NCI-H1417 (cell line): ENCODE data around the gene CLPX.
A peak's percentile ranks its signal among the peaks of the same experiment; 100 is the strongest.
"Not testable (repeated sequence)": the region's sequence is repeated elsewhere in the genome, so short reads cannot be mapped to it uniquely, and the experiment has no call there.

Experiments
- DNase-seq, 3 experiments: peaks; one replicate each; lab custom pipeline; 2025; lab: John Stamatoyannopoulos, UW

Gene CLPX

DNA sequence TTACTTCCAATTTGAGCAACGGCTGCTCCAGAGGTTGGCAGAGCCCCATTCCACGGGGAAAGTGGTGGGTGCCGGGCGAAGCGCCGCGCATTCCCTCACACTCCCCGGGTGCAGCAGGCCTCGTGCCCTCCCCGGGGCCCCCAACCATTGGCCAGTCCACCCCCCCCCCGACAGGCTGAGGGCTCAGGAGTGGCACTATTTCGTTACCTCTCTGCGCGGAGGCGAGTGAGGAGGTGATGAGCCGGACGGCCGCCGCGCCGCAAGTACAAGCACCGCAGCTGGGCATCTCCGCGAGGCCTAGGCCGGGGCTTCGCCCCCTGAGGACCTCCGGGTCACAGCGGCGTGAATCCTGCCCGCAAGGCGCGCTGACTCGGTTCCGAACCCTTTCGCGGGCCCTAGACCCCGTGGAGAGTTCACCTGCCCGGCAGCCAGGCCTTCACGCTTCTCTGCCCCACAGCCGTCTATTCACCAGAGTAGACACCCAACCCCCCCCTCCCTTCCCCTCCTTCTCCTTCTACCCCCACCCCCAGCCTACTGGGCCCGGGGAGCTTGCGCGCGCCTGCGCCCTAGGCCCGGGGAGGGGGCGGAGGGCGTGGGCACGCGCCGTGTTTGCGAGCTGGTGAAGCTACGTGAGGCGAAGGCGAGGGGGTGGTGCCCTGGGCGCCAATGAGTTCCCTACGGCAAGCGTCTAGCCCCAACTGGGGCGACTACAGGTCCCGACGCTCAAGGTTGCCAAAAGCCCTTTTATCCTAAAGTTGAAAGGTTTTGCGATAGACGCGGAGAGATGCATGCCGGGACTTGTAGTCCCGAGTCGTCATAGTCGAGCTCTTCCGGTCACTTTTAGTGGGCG, at the start of gene CLPX:
TSS of gene CLPX (minus strand) at position 475 of the 850 bp plus-strand sequence. CDS start at position 286, 189 bp downstream.
- DNase-seq = peak; percentile 80 to 98 (median 98)

GRCh38 chr15:65233696-65234095, 48.6 kb upstream of the CLPX start:
- no peak for DNase-seq

DNA sequence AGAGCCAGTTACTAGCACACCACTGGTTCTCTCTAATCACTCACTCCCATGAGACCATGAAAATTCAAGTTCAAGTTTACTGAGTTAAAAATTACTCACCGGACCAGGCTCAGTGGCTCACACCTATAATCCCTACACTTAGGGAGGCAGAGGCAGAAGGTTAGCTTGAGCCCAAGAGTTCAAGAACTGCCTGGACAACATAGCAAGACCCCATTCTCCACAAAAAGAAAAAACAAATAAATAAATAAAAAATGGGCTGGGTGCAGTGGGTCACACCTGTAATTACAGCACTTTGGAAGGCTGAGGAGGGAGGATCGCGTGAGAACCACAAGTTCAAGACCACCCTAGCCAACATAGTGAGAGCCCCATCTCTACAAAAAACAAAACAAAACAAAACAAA, 47.4 kb upstream of the CLPX start:
- DNase-seq = no peak

DNA sequence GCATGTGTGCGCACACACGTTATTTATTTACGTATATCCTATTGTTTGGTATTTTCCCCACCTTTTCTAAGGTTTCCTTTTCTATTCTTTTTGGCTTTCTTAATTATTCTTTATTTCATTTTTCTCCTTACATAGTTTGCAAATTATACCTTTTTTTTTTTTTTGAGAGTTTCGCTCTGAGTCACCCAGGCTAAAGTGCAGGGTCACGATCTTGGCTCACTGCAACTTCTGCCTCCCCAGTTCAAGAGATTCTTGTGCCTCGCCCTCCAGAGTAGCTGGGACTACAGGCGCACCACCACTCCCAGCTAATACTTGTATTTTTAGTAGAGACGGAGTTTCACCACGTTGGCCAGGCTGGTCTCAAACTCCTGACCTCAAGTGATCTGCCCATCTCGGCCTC, 46.2 kb upstream of the CLPX start:
- DNase-seq = no peak

DNA sequence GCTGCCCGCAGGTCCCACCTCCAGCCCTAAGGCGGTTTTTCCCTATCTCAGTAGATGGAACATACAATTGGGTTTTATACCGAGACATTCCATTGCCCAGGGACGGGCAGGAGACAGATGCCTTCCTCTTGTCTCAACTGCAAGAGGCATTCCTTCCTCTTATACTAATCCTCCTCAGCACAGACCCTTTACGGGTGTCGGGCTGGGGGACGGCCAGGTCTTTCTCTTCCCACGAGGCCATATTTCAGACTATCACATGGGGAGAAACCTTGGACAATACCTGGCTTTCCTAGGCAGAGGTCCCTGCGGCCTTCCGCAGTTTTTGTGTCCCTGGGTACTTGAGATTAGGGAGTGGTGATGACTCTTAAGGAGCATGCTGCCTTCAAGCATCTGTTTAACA, 41.8 kb upstream of the CLPX start:
- DNase-seq = not testable (repeated sequence)

- DNase-seq = no peak
Observed at GRCh38 chr15:65226221-65226620, 41.1 kb upstream of the CLPX start.

DNA sequence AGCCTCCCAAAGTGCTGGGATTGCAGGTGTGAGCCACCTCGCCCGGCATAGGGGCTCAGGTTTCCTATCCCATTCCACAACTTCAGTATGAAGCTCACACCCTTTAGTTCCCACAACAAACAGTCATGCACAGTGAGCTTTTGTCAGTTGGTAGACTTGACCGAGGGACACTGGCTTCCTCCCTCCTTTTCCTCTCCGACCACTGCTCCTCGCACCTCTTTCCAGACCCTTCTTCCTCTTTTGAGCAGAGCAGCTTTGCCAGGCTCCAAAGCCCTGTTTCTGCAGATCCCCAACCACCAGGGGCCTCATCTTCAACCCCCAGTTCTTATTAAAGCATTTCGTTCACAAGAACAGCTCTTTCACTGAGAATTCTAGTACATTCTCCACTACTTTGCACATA, 38.9 kb upstream of the CLPX start:
- no peak for DNase-seq

DNA sequence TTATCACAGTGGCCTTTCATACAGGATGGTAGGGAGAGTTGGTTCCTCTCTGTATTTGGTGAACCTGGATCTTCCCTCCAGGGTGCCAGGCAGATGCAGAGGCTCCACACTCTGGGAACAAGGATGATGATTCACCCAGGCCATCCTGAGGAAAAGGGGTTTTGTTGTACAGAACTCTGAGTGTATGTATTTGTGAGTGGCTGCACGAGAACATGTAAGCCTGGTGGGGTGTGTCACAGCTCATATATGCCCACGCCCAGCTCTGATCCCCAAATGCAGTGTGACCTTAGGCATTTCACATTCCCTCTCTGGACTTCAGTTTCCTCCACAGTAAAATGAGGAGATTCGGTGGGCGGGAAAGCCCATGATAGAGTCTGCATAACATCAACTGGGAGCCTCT, 37.7 kb upstream of the CLPX start:
- DNase-seq = no peak

- DNase-seq = no peak
Observed at GRCh38 chr15:65221697-65222096, 36.6 kb upstream of the CLPX start.

DNA sequence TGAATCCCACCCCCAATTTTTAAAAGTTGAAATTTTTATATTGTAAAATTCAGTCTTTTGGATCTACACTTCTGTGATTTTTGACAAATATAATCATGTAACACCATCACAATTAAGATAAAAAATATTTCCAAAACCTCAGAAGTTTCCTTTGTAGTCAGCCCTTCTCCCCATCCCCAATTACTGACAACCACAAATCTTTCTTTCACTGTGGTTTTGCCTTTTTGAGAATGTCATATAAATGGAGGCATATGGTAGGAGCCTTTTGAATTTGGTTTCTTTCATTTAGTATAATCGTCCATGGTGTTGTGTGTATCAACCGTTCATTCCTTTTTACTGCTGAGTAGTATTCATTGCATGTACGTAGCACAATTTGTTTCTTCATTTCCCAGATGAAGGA, 34.0 kb upstream of the CLPX start:
- no peak for DNase-seq

DNA sequence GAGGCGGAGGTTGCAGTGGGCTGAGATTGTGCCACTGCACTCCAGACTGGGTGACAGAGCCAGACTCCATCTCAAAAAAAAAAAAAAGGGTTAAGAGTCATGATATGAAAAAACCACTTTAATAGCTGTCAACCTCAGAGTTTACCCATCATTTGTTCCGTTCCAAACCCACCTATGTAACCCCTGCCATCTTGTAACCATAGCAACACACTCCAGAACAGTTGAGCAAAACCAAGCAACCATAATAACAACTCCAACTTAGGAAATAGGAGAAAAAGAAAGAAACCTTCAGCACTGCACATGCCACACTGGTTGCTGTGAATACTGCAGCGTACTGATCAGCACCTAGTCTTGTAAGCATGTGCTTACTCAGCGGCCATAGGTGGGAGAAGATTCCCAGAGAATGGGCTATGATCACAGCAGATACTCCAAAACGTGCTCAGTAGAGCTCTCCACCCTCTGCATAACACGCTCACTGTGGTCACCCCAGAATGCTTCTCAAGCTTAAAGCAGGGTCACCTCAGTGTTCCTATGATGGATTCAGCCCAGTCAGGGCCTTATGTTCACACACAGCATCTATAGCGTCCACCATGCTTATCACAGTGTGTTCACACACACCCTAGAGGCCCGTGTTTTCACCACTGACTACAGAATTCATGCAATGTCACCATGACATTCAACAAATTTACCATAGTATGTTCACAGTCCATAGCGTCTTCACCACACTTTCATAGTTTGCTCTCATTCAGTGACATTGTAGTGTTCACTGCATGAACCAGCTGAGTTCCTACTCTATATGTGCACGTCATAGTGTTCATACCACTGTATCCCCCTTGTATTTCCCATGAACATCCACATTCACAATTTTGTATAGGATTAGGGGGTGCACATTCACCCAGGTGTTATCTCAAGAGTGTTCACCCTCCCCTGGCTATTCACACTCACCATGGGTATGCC, 32.7 kb upstream of the CLPX start:
- no peak for DNase-seq

GRCh38 chr15:65215496-65215895, 30.4 kb upstream of the CLPX start:
- DNase-seq = no peak

DNA sequence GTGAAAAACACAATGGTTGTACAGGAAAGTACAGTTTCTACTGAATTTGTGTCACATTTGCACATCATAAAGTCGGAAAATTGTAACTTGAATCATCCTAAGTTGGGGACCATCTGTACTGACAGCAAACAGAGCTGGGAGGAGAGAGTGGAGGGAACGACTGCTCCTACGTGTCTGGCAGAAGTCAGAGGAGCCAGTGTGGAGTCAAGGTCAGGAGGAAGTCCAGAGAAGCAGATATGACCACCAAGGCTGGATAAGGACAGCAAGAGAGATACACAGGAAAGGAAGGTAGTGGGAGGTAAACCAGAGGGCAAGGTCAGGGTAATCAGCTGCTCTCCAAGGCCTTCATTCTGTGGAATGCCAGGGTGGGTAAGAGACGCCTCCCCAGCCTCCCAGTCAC, 28.9 kb upstream of the CLPX start:
- no peak for DNase-seq

DNA sequence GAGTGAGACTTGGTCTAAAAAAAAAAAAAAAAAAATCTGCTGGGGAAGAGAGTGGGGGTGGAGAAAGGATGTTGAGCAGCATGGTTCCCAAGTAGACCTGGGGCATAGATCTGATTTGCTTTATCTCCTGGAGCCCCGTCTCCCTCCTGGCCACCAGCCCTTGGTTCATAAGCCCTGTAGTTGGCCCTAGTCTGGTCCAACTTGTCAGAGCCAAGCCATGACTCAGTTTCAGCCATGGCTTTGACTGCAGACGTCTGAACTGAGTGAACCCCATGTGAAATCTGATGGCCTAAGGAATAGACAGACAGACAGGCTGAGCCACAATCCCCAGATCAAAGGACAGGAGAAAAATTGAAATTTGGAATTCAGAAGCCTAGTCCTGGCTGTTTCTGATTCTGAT, 28.1 kb upstream of the CLPX start:
- no peak for DNase-seq

GRCh38 chr15:65212097-65212496, 27.0 kb upstream of the CLPX start:
- no peak for DNase-seq

DNA sequence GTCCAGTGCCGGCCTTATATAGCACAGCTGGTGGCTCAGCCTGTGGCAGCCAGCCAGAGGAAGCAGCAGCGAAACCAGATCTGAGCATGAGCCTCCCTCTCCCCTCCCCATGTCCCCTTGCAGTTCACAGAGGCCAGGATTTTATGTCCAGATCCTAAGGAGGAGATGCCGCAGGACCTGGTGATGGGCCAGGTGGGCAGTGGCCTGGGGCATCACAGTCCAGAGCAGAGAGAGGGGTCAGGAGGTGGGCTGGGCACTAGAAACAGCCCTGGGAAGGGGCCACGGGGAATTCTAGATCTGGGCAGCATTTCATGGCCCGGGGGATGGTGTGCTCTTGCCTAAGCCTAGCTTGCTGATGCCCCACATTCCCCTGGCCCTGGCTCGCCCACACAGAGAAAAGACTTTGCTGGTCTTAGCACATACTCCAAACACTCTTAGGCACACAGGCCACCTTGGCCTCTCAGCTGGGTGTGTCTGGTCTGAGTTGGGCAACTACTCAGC, 26.4 kb upstream of the CLPX start:
- DNase-seq = peak in 1 of 3 experiments; percentile 22

DNA sequence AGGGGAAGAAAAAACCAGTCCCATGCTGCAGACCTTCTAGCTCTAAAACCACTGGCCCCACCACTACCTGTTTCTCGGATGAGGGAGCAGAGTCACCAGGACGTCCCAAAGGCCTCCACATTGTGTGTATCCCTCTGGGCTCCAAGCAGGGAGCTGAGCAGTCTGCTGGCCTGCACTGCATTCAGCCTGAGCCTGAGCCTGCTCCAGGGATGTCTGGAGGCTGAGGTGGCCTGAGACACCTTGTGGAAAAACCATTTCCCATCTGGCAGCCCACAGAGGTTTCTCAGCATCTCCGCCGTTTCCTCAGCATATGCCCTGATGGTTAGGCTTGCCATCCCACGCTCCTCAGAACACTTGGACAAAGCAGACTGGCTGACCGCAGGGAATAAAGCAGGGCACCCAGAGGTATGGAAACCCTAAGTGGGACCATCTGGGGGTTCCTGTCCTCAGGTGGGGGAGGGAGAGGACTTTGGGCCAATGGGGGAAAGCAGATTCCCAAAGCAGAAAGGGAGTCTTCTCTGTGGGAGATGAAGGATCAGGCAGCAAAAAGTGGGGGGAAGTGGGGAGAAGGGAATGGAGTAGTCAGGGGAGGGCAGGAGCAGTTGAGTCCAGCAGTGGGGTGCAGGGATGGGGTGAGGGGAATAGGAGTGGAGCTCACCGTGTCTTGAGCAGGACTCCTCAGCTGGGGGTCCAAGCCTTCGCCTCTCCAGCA, 25.8 kb upstream of the CLPX start, which contains the start of gene CILP:
TSS of gene CILP (minus strand) at position 704 of the 712 bp plus-strand sequence. CDS start 1,718 bp downstream, outside the sequence.
- DNase-seq = no peak

DNA sequence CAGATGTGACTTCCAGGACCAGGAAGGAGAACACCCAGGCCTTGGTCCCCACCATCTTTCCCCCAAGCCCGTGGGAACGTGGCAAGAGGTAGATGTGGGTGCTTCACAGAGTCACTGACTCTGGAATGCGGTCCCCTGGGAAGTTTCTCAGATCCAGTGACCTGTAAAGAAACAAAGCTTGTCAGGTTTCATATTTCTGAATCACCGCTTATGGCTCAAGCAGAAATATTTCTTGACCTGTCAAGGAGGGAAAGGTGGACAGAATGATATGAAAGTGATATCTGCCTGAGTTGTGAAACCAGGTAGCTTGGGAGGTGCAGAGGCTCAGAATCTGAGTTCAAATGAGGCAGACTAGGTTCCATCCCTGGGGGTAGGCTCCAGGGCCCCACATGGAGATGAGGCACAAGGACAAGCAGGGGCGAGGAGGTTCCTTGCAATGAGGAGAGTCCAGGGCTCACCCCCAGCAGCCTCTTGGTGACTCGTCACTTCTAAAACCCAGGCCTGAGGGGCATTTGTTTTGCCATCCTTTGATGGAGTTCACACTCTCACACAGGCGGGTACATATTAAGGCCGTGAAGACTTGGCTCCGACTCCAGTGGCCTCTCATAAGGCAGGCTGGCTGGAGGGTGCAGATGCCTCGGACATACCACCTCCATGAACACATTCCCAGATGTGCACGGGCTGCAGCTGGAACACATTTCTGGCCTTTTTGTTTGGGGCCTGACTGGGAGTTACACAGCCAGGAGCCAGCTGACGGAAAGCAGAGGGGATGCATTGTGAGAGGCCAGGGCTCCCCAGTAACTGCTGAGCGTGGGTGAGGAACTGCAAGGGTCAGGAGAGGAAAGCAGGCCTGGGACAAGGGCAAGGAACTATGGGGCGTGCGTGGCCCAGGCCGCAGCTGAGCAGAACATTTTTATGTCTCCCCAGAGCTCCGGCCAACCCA, 24.8 kb upstream of the CLPX start:
- DNase-seq = no peak

GRCh38 chr15:65208647-65209046, 23.5 kb upstream of the CLPX start:
- no peak for DNase-seq

DNA sequence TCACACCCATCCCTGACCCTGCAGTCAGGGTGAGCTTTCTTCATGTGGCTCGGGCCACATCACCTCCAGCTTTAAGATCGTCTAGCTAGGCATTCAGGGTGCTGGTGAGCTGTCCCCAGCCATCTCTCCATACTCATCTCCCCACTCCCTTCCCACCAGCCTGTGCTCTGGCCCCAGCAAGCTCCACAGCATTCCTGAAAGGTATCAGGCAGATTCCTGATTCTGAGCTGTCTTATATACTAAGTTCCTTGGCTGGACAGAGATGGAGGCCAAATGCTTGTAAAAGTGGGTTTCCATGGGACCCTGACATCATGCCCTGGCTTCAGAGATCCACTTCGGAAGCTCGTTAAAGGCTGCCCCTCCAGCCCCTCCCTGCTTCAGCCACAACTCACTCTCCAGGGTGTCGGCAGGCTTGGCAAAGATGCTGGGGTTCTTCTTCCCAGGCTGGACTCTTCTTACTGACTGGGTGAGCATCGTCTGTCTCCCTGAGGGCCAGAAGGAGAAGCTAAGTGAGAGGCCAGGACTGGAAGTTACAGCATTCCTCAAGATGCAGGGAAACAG, 22.2 kb upstream of the CLPX start:
- no peak for DNase-seq
